D341Med (cell line): ENCODE measurements around the gene POGLUT2.
"Not testable (repeated sequence)": the region's sequence is repeated elsewhere in the genome, so short reads cannot be mapped to it uniquely, and the experiment has no call there.

Experiments
- DNase-seq: peaks from one replicate; pipeline ENCODE4 v3.0.0; 2012; ENCODE audit warnings: low spot score

The POGLUT2 gene

DNA sequence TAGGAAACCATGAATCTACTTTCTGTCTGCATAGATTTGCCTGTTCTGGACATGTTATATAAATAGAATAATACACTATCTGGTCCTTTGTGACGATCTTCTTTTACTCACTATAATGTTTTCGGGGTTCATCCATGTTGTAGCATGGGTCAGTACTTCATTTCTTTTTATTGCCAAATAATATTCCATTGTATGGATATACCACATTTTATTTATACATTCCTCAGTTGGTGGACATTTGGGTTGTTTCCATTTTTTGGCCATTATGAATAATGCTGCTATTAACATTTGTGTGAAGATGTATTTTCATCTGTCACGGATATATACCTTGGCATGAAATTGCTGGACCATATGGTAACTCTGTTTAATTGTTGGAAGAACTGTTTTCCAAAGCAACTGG is 6.9 kb upstream of the POGLUT2 start:
- DNase-seq, result no peak

DNA sequence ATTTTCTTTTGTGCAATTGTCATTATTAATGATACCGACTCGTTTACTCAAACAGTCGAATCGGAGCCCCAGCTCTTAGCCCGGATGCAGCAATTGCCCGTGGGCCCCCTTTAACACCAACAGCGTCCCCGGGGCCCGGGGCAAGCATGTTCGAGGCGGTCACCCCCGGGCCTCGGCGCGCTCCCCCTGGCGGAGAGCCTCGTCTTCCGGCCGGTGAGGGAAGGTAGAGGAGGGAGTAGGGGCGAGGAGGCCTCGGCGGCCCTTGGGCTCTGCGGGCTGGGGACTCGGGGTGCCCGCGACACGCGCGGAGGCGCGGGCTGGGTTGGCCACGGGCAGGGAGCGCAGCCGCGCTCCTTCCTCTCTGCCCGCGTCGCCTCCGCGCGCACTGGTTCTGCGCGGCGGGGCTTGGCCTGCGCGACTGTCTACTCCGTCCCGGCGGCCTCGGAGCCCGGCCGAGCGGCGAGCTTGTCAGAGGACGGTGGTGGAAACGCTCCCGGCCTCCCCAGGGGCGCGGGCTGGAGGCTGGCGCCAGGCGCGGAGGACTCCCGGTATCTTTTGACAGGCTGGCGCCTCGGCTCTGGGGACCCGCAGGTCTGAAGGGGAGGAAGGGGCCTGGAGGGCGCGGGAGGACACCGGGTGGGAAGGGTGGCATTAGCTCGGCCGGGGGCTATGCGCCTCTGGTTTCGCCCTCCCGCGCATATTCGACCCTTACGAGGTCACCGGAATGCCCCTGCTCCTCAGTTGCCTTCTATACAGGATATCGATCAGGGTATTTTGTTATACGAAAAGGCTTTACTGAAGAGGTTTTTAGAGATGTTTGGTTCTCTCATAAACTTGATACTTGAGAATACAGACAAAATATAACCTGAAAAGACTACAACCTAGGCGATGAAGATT is 1.6 kb upstream of the POGLUT2 start:
- peak; percentile 90 for DNase-seq

DNA sequence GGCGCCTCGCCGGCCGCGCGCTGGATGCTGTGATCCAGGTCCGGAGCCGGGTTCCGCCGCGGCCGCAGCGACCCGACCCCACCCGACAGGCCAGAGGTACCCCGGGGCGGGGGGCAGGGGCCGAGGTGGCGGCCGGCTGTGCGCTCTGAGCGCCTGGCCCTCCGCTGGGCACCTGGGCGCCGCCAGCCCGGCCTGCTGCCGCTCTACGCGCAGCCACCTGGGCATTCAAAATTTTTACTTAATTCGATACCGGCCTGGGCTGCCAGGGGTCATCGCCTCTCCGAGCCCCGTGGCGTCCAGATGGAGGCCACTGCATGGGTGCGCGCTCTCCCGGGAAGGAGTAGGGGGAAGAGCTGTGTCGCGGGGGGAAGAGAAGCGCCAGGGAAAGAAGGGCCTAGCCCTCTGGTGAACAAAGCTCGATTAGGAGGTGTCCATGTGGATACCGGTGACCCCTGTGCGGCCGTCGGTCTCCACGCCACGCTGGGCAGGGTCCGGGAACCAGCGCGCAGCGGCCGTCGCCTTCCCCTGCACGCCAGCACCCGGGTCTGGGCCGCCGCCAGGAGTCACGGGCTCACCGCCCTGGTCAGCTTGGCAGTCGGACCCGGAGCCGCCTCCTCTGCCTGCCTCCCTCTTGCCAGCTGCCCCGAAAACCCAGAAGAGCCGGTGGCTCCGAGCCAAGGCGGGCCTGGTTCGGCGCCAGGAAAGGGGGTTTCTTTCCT is 809 bp upstream of the POGLUT2 start:
- DNase-seq, result peak; percentile 68

DNA sequence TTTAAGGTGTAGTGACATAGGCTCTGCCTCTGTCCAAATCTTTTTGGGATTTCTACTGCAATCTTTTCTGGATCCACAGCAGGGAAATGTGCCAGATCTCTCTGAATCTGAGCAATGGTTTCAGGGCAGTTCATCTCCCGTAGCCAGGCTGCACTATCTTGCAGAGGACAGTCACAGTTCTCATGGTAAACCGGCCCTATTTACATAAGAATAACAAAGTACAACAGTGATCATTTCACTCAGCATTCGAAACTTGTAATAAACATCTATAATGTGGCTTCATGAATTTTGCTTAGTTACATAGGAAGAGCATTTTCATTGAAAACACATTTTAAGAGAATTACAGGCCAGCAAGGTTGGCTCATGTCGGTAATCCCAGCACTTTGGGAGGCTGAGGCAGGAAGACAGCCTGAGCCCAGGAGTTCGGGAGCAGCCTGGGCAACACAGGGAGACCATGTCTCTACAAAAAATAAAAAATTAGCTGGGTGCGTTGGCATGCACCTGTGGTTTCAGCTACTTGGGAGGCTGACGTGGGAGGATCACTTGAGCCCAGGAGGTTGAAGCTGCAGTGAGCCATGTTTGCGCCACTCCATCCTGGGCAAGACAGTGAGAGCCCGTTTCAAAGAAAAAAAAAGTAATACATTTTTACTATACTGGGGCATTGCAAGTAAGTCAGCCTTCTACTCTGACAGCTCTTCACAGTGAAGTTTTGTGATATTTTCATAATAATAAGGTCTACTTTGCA is 5.0 kb downstream of the POGLUT2 start:
- no peak for DNase-seq

DNA sequence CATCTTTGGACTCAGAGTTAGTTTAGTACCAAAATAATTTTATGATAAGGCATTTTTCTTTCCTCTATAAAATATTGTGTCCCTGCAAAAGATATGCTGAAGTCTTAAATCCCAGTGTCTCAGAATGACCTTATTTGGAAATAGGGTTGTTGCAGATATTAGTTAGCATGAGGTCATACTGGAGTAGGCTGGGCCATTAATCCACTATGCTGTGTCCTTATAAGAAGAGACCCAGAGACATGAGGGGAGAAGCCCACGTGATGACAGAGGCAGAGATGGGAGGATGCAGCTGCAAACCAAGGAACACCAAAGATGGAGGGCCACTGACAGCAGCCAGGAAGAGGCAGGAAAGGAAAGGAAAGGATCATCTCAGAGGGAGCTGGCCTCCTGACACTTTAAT is 6.4 kb downstream of the POGLUT2 start:
- no peak for DNase-seq

DNA sequence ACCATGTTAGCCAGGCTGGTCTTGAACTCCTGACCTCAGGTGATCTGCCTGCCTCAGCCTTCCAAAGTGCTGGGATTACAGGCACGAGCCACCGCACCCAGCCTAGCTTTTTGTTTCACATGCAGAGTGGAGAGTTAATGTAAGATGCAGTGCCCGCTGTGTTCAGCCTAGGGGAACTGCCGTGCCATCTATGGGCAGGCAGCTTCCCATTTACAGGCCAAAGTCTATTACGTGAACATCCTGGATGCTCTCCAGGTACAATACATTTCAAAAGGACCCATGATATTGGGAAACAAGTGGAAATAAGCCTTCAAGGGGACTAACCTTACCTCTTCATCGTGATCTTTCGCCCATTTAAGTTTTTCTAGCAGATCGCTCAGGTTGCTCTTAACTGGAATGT is 10.1 kb downstream of the POGLUT2 start:
- DNase-seq, result no peak

DNA sequence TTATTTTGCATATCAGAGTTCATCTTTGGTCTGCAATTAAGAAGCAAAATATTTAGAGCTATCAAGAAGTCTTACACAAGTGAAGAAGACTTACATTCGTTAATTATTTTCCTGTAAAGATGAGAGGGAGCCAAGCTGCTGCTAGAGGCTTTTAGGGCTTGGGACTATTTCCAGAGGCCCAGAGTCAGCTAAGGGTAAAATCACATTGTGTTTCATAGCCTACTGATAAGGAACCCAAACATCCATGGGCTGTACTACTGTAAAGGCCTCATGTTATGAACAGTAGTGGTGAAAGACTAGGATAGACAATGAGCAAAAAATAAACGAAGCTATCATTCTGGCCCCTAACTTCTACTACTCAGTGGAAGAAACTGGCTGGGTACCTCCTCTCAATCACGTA is 14.3 kb downstream of the POGLUT2 start:
- no peak for DNase-seq

DNA sequence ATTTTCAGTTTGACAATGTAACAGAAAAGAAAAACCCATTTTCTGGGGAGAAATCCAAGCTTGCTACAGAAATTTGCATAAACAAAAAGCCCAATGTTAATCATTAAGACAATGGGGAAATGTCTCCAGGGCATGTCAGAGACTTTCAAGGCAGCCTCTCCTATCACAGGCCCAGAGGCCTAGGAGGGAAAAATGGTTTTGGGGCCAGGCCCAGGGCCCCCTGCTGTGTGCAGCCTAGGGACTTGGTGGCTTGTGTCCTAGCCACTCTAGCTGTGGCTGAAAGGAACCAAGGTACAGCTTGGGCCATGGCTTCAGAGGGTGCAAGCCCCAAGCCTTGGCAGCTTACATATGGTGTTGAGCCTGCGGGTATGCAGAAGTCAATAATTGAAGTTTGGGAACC is 17.2 kb downstream of the POGLUT2 start:
- DNase-seq, result no peak

DNA sequence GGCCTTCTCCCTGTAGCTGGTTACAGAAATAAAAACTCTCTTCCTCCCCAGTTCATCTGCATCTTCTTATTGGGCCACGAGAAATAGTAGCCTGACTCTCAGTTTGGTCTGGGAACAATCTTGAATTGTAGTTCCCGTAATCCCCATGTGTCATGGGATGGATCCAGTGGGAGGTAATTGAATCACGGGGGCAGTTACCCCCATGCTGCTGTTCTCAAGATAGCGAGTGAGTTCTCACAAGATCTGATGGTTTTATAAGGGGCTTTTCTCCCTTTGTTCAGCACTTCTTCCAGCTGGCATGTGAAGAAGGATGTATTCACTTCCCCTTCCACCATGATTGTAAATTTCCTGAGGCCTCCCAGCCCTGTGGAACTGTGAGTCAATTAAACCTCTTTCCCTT is 18.1 kb downstream of the POGLUT2 start:
- not testable (repeated sequence) for DNase-seq

DNA sequence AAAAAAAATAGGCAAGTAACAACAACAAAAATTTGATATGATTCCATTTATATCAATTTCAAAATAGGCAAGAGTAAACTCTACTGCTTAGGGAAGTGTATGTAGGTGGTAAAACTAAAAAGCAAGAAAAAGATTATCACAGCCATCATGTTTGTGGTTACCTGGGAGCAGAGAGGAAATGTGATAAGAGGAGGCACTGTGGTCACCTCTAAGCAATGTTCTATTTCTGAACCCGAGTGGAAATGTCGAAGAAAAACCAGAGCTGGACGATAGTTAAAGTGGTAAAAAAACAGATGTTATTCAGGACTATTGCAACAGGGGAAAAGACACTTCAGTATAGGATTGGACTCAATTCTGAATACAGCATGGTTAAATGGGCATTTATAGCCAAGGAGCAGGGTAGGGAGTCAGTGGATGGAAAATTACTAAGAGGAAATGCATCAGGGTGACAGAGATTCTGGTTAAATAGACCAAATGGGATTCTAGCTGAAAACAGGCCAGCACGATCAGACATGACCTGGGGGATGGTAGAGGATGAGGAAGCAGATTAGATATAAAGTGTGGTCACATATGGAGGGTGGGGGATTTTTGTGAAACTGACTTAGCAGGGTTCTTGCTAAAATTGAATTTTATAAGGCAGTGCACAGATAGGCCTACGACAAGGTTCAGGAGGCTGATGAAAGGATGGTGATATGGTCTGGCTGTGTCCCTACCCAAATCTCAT is 19.2 kb downstream of the POGLUT2 start:
- DNase-seq, result no peak

DNA sequence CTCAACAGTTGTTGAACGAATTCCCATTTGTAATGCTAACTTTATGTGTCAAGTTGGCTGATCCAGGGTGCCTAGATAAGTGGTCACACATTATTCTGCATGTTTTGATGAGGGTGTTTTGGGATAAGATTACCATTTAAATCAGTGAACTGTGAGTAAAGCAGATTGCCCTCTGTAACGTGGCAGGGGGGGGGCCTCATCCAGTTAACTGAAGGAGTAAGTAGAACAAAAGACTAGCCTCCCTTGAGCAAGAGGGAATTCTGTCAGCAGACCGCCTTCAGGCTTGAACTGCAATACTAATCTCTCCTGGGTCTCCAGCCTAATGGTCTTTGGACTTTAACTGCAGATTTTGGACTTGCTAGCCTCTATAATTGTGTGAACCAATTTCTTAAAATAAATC is 21.0 kb downstream of the POGLUT2 start:
- no peak for DNase-seq

DNA sequence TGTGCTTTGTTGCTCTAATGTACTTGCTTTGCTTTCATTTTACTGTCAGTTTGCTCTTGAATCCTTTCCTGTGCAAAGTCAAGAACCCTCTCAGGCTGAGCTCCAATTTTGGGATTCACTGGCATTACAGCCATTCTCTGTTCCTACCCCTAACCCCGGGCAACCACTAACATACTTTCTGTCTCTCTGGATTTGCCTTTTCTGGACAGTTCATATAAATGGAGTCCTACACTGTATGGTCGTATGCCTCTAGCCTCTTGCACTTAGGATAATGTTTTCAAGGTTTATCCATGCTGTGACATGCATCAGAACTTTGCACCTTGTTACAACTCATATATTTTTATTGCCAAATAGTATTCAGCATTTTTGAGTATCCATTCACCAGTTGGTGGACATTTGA is 22.5 kb downstream of the POGLUT2 start:
- no peak for DNase-seq

DNA sequence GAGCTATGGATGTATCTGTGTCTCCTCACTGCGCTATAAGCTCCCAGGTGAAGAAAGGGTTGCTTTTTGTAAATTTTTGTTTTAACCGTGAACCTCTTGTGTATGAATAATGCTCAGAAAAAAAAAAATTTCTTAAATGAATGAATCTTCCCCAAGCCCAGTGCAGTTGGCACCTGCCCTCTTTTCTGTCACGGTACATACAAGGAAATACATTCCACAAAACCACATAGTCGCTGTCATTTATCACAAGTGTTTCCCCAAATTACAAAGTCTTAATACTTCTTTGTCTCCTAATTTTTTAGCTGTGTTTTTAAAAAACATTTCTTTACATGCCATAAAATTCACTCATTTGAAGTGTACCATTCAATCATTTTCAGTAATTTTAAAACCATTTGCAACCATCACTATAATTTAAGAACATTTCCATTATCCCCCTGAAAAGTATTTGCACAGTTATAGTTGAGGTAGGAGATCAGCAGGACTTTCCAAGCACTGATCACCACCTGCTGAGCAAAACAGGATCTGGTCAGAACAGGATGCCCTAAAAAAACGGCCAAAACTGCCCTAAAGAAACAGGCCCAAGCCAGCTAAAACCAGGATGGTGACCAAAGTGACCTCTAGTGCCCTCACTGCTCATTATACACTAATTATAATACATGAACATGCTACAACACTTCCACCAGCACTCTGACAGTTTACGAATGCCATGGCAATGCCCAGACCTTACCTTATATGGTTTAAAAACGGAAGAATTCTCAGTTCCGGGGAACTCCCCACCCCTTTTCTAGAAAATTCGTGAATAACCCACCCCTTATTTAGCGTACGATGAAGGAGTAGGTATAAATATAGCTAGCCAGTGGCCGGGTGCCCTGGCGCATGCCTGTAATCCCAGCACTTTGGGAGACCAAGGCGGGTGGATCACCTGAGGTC is 23.9 kb downstream of the POGLUT2 start:
- no peak for DNase-seq

DNA sequence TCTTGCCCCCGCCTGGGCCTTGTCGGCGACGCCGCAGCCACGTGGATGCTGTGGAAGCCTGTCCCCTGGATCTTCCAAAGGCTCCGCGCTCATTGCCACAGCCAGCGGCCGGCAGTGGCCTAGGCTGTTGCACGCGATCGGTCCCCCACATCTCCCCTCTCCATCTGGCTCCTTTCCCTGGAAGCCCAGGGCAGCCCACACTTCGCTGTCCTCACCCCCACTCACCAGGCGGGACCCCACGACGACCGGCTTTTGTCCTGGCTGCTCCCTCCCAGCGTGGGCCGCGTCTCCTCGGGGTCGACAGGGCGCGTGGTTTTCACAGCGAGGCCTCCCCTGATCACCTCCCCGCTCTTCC is 24.6 kb downstream of the POGLUT2 start:
- DNase-seq, result no peak

DNA sequence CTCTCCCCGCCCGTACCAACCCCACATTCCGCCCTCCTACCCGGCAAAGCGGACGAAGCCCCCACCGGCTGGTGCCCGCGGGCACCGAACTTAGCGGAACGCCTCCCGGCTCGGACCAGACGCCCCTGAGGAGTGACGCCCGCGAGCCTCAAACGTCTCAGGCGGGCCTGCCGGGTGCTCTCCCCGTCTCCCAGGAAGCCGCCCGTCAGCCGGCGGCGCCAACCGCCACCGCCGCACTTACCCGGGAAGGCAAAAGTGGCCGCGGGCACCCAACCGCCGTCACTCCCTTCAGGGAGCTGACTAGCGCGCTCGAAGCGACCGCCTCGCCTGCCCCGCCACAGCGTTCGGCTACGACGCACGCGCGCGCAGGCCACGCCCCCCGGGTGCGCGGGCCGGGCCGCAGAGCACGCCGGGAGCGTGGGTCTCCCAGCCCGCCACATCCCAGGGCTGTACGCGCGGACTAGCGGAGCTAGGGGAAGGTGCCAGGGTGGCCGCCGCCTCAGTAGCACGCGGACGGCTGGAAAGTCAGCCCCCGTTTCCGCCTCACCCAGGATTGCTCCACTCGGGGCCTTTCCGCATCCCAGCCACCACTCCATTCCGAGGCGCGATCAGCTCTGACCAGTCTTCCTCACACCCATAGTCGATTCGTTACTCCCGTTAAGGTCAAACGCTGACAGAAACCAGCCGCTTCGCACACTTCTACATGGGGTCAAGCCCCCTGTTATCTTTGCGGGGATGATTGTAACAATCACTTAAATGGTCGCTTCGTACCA is 25.1 kb downstream of the POGLUT2 start, which contains the start of gene TEX30:
TEX30 (minus strand) TSS at position 346 of the 773 bp plus-strand sequence. CDS start 3,760 bp downstream, outside the sequence.
- DNase-seq, result peak; percentile 97

DNA sequence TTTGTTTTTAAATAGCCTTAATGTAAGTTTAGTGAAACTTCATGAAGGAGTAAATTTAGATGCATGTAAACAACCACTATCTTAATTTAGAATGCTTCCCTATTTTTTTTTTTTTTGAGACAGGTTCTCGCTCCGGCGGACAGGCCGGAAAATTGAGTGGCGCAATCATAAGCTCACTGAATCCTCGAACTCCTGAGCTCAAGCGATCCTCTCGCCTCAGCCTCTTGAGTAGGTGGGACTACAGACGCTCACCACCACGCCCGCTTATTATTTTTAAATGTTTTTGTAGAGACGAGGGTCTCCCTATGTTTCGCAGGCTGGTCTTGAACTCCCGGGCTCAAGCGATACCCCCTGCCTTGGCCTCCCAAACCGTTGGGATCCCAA is 26.7 kb downstream of the POGLUT2 start:
- no peak for DNase-seq

DNA sequence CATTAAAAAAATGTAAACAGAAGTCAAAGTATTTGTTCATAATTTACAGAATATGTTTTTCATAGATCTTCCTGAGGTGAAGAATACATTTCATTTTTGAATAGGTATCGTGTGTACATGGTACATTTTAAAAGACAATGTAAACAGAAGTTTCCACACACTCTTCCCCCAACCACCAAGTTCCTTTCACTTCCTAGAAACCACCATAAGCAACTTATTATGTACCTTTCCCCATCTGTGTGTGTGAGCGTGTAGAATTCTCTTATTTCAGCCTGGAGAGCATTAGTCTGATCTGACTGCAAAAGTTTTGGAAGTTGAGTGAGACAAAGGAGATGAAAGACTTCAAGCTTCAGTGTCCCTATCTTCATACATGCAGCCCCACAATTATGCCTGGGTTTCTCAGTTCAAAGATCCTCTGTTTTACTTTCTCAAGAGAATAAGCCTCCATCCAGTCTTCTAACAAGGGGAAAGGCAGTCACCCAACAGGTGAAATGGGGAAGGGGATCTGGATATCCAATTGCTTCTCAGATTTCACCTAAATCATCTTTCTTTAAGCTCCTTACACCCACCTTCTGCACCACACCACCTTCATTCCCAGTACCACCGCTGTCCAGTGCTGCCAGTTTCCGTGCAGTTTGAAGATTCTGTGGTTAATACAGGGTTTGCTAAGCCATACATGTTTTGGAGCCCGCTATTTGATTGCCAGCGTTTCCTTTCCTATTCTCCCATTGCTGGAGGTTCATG is 27.3 kb downstream of the POGLUT2 start:
- DNase-seq, result no peak

DNA sequence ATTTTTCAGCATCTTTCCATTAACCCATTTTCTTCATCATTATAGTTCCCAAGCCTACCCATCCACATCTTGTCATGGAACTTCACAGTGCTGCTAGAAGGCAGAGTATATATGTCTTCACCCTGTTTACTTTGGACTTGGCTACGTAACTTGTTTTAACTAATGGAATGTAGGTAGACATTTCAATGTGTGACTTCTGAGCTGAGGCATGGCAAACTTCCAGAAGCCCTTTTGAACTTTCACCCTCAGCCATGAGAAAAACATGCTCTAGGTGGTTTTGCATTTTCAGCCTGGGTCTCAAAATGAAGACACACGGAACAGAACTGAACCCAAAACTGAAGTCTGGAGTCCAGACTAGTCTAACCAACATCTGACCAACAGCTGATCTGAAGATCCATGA is 28.3 kb downstream of the POGLUT2 start:
- no peak for DNase-seq

DNA sequence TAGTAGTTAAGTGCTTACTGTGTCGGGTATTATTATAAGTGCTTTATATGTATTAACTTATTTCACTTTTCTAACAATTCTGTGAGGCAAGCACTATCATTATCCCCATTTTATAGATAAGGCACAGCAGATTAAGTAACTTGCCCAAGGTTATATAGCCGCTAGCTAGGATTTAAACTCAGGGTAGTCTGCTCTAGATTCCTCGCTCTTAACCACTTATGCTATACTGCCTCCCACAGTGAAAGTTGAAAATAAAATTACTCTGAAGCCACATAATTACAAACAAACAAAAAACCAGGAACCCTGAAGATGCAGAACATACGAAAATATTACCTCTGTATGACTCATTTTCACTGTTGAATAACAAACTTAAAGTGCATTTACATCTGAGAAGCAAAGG is 29.1 kb downstream of the POGLUT2 start:
- DNase-seq, result no peak
